ENCODE measurements around the gene ALK.
"Not testable (repeated sequence)": the region's sequence is repeated elsewhere in the genome, so short reads cannot be mapped to it uniquely, and the experiment has no call there.

ALK gene

GRCh38 chr2:29755829-29756228, 165.6 kb downstream of the ALK start:
- DNase-seq (ENCODE audit: low read depth in 2 of 2) = no peak

GRCh38 chr2:29755233-29755632, 166.2 kb downstream of the ALK start:
- DNase-seq (ENCODE audit: low read depth in 2 of 2) = no peak

DNA sequence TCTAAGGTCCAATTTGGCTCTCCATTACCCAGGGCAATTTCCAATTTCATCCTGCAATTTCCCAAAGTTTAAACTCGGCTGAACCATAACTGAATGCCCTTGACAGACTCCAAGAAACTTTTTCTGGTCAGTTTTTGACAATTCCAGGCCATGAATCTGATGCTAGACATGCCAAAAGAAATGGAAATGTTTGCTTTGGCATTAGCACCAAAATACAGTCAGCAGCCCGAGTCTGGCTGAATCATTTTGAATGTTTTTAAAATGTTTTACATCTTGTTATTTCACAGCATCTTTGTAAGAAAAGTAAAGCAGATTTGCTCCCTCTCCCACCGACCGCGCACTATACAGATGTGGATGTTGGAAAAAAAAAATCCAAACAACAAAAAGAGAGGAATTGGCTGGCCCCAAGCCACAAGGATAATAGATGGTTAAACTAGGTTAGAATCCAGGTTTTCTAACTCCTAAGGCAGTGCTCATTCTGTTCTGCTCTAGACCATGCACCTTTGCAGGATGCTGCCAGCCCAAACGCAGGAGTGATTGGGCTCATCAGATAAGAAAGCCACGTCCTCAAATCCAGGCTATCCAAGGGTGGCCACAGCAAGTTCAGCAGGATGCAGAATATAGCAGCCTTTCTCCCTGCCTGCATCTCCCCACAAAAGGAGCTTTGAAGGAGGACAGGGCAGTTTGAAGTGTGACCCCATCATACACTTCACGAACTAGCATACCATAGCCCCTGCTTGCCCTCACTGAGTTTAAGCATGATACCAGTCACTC, 167.5 kb downstream of the ALK start:
- no peak for DNase-seq (ENCODE audit: low read depth in 2 of 2)

- no peak for DNase-seq (ENCODE audit: low read depth in 2 of 2)
These were observed 170.0 kb downstream of the ALK start for GRCh38 chr2:29751390-29751789.

GRCh38 chr2:29750463-29750862, 170.9 kb downstream of the ALK start:
- not testable (repeated sequence) for DNase-seq (ENCODE audit: low read depth in 2 of 2)

DNA sequence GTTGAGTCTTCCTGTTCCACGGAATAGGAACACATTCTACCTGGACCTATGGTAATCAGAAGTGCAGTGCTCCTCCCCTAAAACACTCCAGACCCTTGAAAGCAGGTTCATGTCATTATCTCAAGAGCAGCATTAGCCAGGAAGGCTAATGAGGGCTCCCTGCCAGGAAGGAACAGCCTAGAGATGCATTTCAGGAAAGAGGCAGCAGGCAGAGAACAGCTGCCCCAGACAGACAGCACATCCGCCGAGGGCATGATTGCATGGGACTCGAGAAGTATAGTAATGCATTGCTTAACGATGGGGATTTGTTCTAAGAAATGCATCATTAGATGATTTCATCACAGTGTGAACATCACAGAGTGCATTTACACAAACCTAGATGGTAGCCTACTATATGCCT, 171.5 kb downstream of the ALK start:
- no peak for DNase-seq (ENCODE audit: low read depth in 2 of 2)

DNA sequence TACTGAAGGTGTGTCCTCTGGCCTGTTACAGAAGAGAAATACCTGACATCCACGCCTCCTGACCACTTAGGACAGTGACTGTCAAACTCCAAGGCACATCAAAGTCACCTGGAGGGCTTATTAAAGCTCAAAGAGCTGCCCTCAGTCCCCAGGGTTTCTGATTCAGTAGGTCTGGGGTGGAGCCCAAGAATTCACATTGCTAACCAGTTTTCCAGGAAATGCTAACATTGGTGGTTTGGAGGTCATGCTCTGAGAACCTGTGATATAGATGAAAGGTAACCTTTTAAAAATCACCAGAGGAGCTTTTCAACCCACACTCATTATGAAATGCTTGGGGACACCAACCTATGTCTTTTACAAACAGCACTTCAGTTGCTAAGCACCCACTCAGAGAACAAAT, 172.3 kb downstream of the ALK start:
- no peak for DNase-seq (ENCODE audit: low read depth in 2 of 2)

GRCh38 chr2:29747786-29748470, 173.5 kb downstream of the ALK start:
- no peak for DNase-seq (ENCODE audit: low read depth in 2 of 2)

GRCh38 chr2:29744976-29745375, 176.4 kb downstream of the ALK start:
- no peak for DNase-seq (ENCODE audit: low read depth in 2 of 2)

GRCh38 chr2:29743516-29743915, 177.9 kb downstream of the ALK start:
- DNase-seq (ENCODE audit: low read depth in 2 of 2) = no peak

- no peak for DNase-seq (ENCODE audit: low read depth in 2 of 2)
These were observed 178.7 kb downstream of the ALK start for GRCh38 chr2:29742656-29743055.

DNA sequence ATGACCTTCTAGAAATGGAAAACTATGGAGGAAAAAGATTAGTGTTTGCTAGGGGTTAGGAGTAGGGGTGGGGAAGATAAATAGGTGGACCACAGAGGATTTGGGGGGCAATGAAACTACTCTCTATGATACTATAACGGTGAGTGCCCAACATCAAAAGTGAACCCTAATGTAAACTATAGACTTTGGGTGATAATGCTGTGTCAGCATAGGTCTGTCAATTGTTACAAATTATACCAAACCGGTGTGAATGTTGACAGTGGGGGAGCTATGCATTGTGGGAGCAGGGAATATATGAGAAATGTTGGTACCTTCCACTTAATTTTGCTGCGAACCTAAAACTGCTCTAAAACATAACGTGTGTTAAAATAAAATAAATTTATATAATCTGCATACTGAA, 180.3 kb downstream of the ALK start:
- no peak for DNase-seq (ENCODE audit: low read depth in 2 of 2)

DNA sequence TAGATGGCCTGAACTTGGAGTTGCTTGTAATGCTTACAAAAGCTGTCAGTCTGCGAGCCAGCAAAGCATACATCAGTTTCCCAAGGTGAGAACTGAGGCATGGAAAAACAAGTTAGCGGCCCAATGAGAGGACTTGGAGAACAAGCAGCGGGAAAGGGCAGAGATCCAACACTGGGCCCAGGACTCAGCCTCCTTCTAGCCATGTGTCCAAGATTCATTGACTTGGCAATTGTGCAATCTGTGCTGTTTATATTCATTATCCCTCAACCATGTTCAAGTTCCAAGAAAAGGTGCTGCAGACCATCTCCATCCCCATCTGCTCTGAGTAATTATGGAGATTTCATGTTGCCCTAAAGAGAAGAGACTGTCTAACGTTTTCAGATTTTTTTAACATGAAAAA, 187.4 kb downstream of the ALK start:
- DNase-seq (ENCODE audit: low read depth in 2 of 2) = no peak

DNA sequence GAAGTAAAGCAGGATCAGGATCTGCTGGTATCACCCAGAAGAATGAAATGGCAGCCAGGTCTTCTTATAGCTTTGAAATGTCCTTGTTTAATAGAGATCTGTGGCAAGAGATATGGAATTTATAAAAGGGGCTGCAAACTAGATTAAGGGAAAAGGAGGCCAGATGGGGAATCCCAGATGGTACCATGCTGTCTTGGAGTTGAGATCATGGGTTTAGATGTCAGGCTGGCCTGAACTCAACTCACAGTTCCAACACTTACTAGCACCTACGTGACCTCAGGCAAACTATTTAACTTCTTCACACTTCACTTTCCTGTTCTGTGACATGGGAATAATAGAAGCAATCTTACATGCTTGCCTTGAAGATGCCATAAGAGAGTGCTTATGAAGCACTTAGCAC, 188.2 kb downstream of the ALK start:
- DNase-seq (ENCODE audit: low read depth in 2 of 2) = no peak

DNA sequence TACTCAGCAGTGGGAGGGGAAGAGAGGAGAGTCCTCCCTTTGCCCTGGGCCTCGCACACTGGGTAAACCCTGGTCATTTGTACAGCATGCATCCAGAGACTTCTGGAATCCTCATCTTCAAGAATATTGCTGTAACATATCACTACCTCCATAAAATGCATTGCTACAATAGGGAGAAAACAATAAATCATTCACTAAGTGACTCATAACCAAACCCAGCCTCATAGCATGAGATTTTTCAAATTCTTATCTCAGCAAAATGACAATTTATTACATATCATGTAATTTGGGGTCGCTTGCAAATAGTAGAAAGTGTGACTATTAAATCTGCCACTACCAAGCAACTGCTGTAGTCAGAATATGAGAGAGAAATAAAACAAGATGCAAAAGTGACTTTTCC, 189.4 kb downstream of the ALK start:
- DNase-seq (ENCODE audit: low read depth in 2 of 2) = no peak

GRCh38 chr2:29729932-29730331, 191.5 kb downstream of the ALK start:
- DNase-seq (ENCODE audit: low read depth in 2 of 2) = no peak

GRCh38 chr2:29729401-29729800, 192.0 kb downstream of the ALK start:
- DNase-seq (ENCODE audit: low read depth in 2 of 2) = no peak

DNA sequence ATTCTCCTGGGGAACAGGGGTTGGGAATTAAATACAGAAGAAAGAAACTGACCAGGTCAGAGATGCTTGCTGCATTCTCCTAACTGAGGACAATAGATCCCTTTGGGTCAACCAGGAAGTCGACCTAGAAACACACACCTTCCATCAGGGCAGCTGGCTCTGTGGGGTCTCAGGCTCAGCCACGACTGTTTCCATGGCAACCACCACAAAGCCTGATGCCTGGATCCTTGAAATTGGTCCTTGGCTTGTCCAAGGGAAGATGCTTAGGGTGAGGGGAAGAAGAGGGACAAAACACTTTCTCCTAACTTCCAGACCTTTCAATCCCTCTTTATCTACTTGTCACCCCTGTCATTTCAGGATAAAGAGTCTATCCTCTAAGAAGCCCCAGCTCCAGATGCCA, 194.4 kb downstream of the ALK start:
- DNase-seq (ENCODE audit: low read depth in 2 of 2) = no peak

DNA sequence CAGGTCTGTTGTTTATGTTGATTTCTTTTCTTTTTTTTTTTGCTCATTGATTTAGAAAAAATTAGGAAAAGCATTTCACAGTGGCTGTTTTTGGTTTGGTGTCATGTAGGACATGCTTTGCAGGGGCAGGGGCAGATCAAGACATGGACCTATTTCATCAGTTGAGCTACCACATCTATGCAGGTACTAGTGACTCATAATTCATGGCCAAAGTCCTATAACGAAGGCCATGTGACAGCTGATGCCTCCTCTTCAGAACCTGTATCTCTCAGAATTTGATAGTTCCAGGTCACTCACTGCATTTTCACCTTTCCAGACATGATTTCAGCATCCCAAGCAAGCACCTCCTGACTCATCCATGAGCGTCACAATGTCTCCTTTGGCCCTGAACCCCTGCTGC, 195.8 kb downstream of the ALK start:
- DNase-seq (ENCODE audit: low read depth in 2 of 2) = no peak

DNA sequence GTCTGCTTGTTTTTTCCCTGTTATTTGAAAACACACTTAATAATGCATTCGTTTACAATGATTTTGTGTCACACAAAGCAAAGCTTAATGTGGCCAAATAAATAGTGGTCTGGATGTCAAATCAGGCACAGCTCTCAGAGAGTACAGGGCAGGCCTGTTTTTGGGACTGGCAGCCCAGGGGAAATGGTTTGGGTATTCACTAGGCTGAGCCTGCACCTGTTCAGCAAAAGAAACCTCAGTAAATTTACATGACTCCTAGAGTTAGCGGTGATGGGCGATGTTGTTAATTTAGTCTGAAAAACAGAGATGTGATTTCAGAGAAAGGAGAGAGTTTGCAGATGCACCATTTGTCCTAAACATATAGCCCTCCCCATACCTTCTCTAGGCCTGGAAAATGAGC, 197.1 kb downstream of the ALK start:
- no peak for DNase-seq (ENCODE audit: low read depth in 2 of 2)

GRCh38 chr2:29723255-29724001, 198.0 kb downstream of the ALK start:
- DNase-seq (ENCODE audit: low read depth in 2 of 2) = no peak

- DNase-seq (ENCODE audit: low read depth in 2 of 2) = no peak
These were observed 201.7 kb downstream of the ALK start for GRCh38 chr2:29719639-29720038.
